KMS-11 (cell line): ENCODE results near the gene AK5.

Experiments
- H2AFZ ChIP-seq: fragments of 200-600 bp; sonication (generic); 2 replicates; pipeline ENCODE4 v1.6.1; 2016; ENCODE audit warnings: antibody characterized with exemption, mixed run types, low read depth
- H3K27ac ChIP-seq: fragments of 200-600 bp; sonication (generic); 2 replicates; pipeline ENCODE4 v1.6.1; 2016; ENCODE audit warnings: mild to moderate bottlenecking, mixed run types
- H3K27me3 ChIP-seq: fragments of 200-600 bp; sonication (generic); 2 replicates; pipeline ENCODE4 v1.6.1; 2017; ENCODE audit warnings: mild to moderate bottlenecking, low read depth, mixed run types, moderate library complexity; ENCODE audit not compliant: insufficient read depth
- H3K36me3 ChIP-seq: fragments of 200-600 bp; sonication (generic); 2 replicates; pipeline ENCODE4 v1.6.1; 2017; ENCODE audit warnings: mild to moderate bottlenecking, mixed run types; ENCODE audit not compliant: insufficient read depth
- H3K4me1 ChIP-seq: fragments of 200-600 bp; sonication (generic); 2 replicates; pipeline ENCODE4 v1.6.1; 2016; ENCODE audit warnings: mild to moderate bottlenecking, low read depth, mixed run types; ENCODE audit not compliant: poor library complexity, severe bottlenecking
- H3K4me2 ChIP-seq: fragments of 200-600 bp; sonication (generic); 2 replicates; pipeline ENCODE4 v1.7.0; 2016; ENCODE audit warnings: mild to moderate bottlenecking, mixed run types
- H3K4me3 ChIP-seq: fragments of 200-600 bp; sonication (generic); IDR thresholded peaks from 2 replicates; pipeline ENCODE4 v1.6.1; 2017; ENCODE audit warnings: low read depth, low read length, mixed read lengths; ENCODE audit not compliant: insufficient read depth
- H3K79me2 ChIP-seq: fragments of 200-600 bp; sonication (generic); 2 replicates; pipeline ENCODE4 v1.6.1; 2016; ENCODE audit warnings: low read depth, mixed run types; ENCODE audit not compliant: insufficient read depth
- H3K9ac ChIP-seq: fragments of 200-600 bp; sonication (generic); 2 replicates; pipeline ENCODE4 v1.6.1; 2016; ENCODE audit warnings: mild to moderate bottlenecking, mixed run types
- H4K20me1 ChIP-seq: fragments of 200-600 bp; sonication (generic); 2 replicates; pipeline ENCODE4 v1.6.1; 2016; ENCODE audit warnings: mild to moderate bottlenecking, mixed run types; ENCODE audit not compliant: insufficient read depth
- TF ChIP-seq, protein P1 (sequence below): fragments of 200-600 bp; sonication (generic); conservative IDR thresholded peaks from 2 replicates; pipeline ENCODE4 v1.6.1; 2017; ENCODE audit warnings: low read depth, mild to moderate bottlenecking, antibody characterized with exemption, low read length, moderate library complexity, mixed read lengths

Gene AK5

DNA sequence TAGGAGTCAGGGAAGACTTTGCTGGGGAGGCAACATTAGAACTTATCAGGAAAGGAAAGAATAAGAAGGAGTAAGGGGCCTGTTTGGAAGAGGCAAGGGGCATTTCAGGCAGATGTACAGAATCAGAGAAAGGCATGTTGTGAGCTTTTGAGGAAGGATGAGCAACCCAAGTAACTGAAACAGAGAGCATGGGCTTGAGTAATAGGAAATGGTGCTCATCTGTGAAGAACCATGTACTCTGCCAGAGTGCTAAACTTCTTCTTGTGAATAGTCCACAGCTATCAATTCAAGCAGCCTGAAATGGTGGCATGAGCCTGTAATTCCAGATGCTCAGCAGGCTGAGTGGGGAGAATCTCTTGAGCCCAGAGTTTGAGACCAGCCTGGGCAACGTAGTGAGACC is 43.4 kb upstream of the AK5 start:
- H4K20me1 ChIP-seq: no peaks in the 10 kb centered on the region
- no peak overlapping the region for H3K4me2 ChIP-seq
- H3K79me2 ChIP-seq: no peaks in the 10 kb centered on the region
- H3K4me1 ChIP-seq: no peaks in the 10 kb centered on the region
- H3K9ac ChIP-seq: no peak overlapping the region
- TF ChIP-seq, protein P1, sequence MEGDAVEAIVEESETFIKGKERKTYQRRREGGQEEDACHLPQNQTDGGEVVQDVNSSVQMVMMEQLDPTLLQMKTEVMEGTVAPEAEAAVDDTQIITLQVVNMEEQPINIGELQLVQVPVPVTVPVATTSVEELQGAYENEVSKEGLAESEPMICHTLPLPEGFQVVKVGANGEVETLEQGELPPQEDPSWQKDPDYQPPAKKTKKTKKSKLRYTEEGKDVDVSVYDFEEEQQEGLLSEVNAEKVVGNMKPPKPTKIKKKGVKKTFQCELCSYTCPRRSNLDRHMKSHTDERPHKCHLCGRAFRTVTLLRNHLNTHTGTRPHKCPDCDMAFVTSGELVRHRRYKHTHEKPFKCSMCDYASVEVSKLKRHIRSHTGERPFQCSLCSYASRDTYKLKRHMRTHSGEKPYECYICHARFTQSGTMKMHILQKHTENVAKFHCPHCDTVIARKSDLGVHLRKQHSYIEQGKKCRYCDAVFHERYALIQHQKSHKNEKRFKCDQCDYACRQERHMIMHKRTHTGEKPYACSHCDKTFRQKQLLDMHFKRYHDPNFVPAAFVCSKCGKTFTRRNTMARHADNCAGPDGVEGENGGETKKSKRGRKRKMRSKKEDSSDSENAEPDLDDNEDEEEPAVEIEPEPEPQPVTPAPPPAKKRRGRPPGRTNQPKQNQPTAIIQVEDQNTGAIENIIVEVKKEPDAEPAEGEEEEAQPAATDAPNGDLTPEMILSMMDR: no peak
- H2AFZ ChIP-seq: no peak overlapping the region
- H3K4me3 ChIP-seq: no peak overlapping the region
- H3K36me3 ChIP-seq: no peaks in the 10 kb centered on the region
- H3K27ac ChIP-seq: no peak overlapping the region
- no peaks in the 10 kb centered on the region for H3K27me3 ChIP-seq

DNA sequence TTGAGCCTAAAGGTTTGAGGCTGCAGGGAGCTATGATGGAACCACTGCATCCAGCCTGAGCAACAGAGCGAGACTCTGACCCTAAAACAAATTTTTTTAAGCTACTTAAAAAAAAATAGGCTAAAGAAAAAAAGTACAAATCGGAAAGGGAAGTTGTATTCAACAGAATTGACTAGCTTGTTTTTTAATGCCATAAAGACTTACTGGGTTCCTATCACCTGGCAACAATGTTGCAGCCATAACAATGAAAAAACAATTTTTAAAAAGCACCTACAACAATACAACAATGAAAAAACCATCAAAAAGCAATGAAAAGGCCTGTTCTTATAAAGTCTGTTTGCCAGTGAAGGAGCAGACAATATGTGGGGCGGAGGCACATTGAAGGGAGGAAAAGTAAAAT is 42.5 kb upstream of the AK5 start:
- no peaks in the 10 kb centered on the region for H3K4me1 ChIP-seq
- no peaks in the 10 kb centered on the region for H3K36me3 ChIP-seq
- H3K4me3 ChIP-seq: no peak overlapping the region
- H3K4me2 ChIP-seq: no peak overlapping the region
- H3K79me2 ChIP-seq: no peaks in the 10 kb centered on the region
- H4K20me1 ChIP-seq: no peaks in the 10 kb centered on the region
- H3K27ac ChIP-seq: no peak overlapping the region
- no peak overlapping the region for H2AFZ ChIP-seq
- TF ChIP-seq, protein P1: no peak
- no peaks in the 10 kb centered on the region for H3K27me3 ChIP-seq
- no peak overlapping the region for H3K9ac ChIP-seq

DNA sequence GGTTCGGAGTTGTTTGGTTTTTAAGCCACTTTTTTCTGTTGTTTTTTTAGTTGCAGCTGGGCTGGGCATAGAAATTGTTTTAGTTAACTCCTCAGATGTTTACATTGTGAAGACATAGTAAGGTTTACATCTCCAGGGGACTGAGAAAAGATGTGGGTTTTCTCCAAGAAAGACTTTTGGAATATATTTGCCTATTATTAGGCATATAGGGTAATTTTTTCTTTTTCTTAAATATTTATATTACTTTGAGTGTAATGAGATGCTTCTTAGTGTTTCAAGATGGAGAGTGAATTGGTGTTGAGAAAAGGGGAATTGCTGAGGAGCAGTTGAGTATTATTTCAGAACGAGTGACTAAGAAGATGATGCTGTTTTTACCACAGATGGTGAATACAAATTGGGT is 36.0 kb upstream of the AK5 start:
- Histone ChIP-seq H4K20me1 (no peaks in the 10 kb centered on the region), H3K27me3 (no peaks in the 10 kb centered on the region), H3K27ac (no peak overlapping the region), H2AFZ (no peak overlapping the region), H3K9ac (no peak overlapping the region), H3K79me2 (no peaks in the 10 kb centered on the region), H3K4me3 (no peak overlapping the region), H3K36me3 (no peaks in the 10 kb centered on the region), H3K4me1 (no peaks in the 10 kb centered on the region), H3K4me2 (no peak overlapping the region)
- TF ChIP-seq, protein P1: no peak

DNA sequence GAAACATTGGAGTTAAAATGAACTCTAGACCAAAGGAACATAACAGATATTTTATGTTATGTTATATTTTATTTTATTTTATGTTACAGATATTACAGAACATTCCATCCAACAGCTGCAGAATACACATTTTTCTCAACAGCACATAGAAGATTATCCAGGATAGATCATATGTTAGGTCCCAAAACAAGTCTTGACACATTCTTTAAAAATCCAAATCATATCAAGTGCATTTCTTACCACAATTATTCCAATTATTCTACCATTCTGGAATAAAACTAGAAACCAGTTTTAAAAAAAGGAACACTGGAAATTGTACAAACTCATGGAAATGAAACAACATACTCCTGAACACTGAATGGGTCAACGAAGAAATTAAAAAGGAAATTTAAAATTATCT is 31.7 kb upstream of the AK5 start:
- Histone ChIP-seq H3K27ac (no peak overlapping the region), H3K79me2 (no peaks in the 10 kb centered on the region), H2AFZ (no peak overlapping the region), H3K4me1 (no peaks in the 10 kb centered on the region), H4K20me1 (no peaks in the 10 kb centered on the region), H3K9ac (no peak overlapping the region), H3K4me3 (no peak overlapping the region), H3K27me3 (no peaks in the 10 kb centered on the region), H3K4me2 (no peak overlapping the region), H3K36me3 (no peaks in the 10 kb centered on the region)
- TF ChIP-seq, protein P1: no peak

DNA sequence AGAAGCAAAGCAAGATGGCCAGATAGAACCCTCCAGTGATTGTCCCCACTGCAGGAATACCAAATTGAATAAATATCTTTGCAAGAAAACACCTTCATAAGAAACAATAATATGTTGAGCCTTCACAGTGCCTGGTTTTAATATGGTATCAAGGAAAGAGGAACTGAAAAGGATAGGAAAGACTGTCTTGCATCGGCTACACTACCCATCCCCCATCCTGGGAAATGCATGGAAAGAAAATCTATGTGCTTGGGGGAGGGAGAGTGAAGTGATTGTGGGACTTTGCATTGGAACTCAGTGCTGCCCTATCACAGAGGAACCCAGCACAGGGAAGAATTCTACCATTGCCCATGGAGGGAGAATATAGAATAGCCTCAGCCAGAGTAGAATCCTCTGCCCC is 28.6 kb upstream of the AK5 start:
- Histone ChIP-seq H3K4me1 (no peaks in the 10 kb centered on the region), H3K4me2 (no peak overlapping the region), H3K79me2 (no peaks in the 10 kb centered on the region), H3K4me3 (no peak overlapping the region), H3K9ac (no peak overlapping the region), H3K36me3 (no peaks in the 10 kb centered on the region), H3K27me3 (no peaks in the 10 kb centered on the region), H2AFZ (no peak overlapping the region), H4K20me1 (no peaks in the 10 kb centered on the region), H3K27ac (no peak overlapping the region)
- TF ChIP-seq, protein P1: no peak
